ENCODE data around the gene TMEM38A. TPM values are rescaled to one million over a fixed set of nuclear protein-coding genes. Genes with fewer than 3 reads are reported as not detected.

TMEM38A gene
- total and polyA plus RNA-seq, 2 experiments from 2014 or later = 28.3 to 41.1 TPM

DNA sequence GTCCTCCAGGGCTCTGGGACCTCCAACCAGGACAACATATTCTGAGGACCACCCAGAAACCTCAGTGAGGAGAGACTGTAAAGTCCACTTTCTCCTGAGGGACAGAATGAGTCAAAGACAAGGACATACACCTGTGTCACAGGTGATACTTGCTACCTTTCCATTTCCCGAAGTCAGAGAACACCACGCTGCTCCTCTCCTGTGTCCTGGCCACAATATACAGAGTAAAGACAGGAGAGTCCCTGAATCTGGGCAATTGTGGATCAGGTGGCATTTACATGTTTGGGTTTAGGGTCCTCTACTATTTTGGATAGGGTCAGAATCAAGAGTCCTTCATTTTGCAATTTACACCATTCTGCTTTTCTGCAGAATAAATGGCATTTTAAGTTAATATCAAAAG lies 37.9 kb upstream of the TMEM38A start:
- Histone ChIP-seq H3K4me3 (no peak overlapping the region), H3K4me1 (ENCODE audit: low read depth) (peaks cover 5% of the 10 kb centered on the region), H3K9me3 (ENCODE audit: low read depth) (no peaks in the 10 kb centered on the region), H3K36me3 (no peaks in the 10 kb centered on the region), H3K27ac (no peak overlapping the region), H3K27me3 (no peaks in the 10 kb centered on the region)
- no peak for TF ChIP-seq CTCF (IDR thresholded peaks at IDR 0.05; ENCODE audit: low read depth, low read length)
- DNase-seq (ENCODE audit: low read depth in 1 of 2, low spot score in 1 of 2) = no peak

GRCh38 chr19:16623576-16623975 lies 37.4 kb upstream of the TMEM38A start:
- DNase-seq (ENCODE audit: low read depth in 1 of 2, low spot score in 1 of 2) = no peak
- Histone ChIP-seq H3K27me3 (no peaks in the 10 kb centered on the region), H3K9me3 (ENCODE audit: low read depth) (no peaks in the 10 kb centered on the region), H3K4me3 (no peak overlapping the region), H3K4me1 (ENCODE audit: low read depth) (peaks cover 5% of the 10 kb centered on the region), H3K36me3 (no peaks in the 10 kb centered on the region), H3K27ac (no peak overlapping the region)
- no peak for TF ChIP-seq CTCF (IDR thresholded peaks at IDR 0.05; ENCODE audit: low read depth, low read length)

DNA sequence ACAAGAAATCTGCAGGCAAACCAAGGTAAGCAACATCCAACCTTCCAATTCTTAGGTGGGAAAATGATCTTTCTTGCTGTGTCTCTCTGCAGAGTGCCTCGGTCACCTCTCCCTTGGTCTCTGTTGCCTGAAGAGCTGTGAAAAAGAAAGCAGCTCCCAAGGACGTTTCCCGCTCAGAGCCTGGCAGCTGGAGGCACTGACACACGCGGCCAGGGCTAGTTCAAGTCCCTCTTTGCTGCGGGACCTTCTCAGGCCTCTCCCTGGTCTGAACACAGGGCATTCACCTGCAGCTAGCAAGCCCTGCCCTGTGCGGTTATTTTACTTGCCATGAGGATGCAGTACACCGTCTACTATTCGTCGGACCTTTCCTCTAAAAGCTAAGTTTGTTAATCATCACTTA lies 36.7 kb upstream of the TMEM38A start:
- H3K27ac ChIP-seq = no peak overlapping the region

GRCh38 chr19:16625163-16625958 lies 35.6 kb upstream of the TMEM38A start:
- Histone ChIP-seq H3K4me1 (ENCODE audit: low read depth) (peaks cover 13% of the 10 kb centered on the region), H3K9me3 (ENCODE audit: low read depth) (no peaks in the 10 kb centered on the region), H3K36me3 (no peaks in the 10 kb centered on the region), H3K4me3 (no peak overlapping the region), H3K27ac (no peak overlapping the region), H3K27me3 (no peaks in the 10 kb centered on the region)
- no peak for TF ChIP-seq CTCF (IDR thresholded peaks at IDR 0.05; ENCODE audit: low read depth, low read length)
- no peak for DNase-seq (ENCODE audit: low read depth in 1 of 2, low spot score in 1 of 2)

More for the DNA sequence above, 36.7 kb upstream of the TMEM38A start:
- Histone ChIP-seq H3K9me3 (ENCODE audit: low read depth) (no peaks in the 10 kb centered on the region), H3K27me3 (no peaks in the 10 kb centered on the region), H3K36me3 (no peaks in the 10 kb centered on the region), H3K4me1 (ENCODE audit: low read depth) (peaks cover 9% of the 10 kb centered on the region), H3K4me3 (no peak overlapping the region)
- no peak for TF ChIP-seq CTCF (IDR thresholded peaks at IDR 0.05; ENCODE audit: low read depth, low read length)
- DNase-seq (ENCODE audit: low read depth in 1 of 2, low spot score in 1 of 2) = no peak

DNA sequence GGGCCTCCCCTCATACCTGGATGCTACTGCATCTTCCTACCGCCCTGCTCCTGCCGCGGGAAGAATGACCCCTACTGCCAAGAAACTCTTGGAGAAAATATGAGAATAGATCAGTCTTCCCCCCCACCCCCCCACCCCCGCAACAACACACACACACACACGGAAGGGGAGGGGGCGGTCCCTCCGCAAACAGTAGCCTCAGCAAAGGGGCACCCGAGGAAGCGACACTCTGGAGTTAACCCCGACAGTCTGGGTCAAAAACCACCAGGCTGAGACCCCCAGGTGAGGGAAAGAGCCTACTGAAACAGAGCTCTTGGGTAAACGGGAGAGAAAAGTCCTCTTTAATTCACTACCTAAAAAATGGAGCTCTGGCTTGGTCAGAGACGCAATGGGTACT lies 34.1 kb upstream of the TMEM38A start:
- H3K27me3 ChIP-seq = no peaks in the 10 kb centered on the region
- no peaks in the 10 kb centered on the region for H3K9me3 ChIP-seq (ENCODE audit: low read depth)
- peaks cover 13% of the 10 kb centered on the region for H3K4me1 ChIP-seq (ENCODE audit: low read depth)
- peak overlapping the region; percentile 86 for H3K27ac ChIP-seq
- no peak for DNase-seq (ENCODE audit: low read depth in 1 of 2, low spot score in 1 of 2)
- no peak for TF ChIP-seq CTCF (IDR thresholded peaks at IDR 0.05; ENCODE audit: low read depth, low read length)
- no peaks in the 10 kb centered on the region for H3K36me3 ChIP-seq
- peak overlapping the region; percentile 98 for H3K4me3 ChIP-seq

Data from cardiac muscle cell (in vitro differentiated cells and primary cell).